ENCODE results near the gene ARHGAP29. TPM values are rescaled to one million over a fixed set of nuclear protein-coding genes. Genes with fewer than 3 reads are reported as not detected.

The ARHGAP29 gene
- total and polyA plus RNA-seq, 2 of the 8 experiments (the other 6 are each of a cell fraction or from before 2014, with no cell fraction given) = 0.57 to 3.2 TPM

Other genes starting within 250 kb of the ARHGAP29 start
- not detected in 2 replicates for gene ABCA4, start 116.4 kb downstream of the ARHGAP29 start, total RNA-seq (2021; fragmentation: NEBNext Ultra II Directional; extraction: Animal tissue kit (Norgen Biotek cat#: 25700))
- gene ABCA4, start 116.4 kb downstream of the ARHGAP29 start, polyA plus RNA-seq (2011; rRNA removed) = 0.06 TPM in 2 replicates
- 28.1 and 29.4 TPM in 2 replicates for gene ABCD3, start 180.8 kb upstream of the ARHGAP29 start, total RNA-seq (2021; fragmentation: NEBNext Ultra II Directional; extraction: Animal tissue kit (Norgen Biotek cat#: 25700))
- 3.6 and 6.6 TPM in 2 replicates for gene ABCD3, start 180.8 kb upstream of the ARHGAP29 start, polyA plus RNA-seq (2011; rRNA removed)